ENCODE results near the gene EMILIN2. TPM values are rescaled to one million over a fixed set of nuclear protein-coding genes. Genes with fewer than 3 reads are reported as not detected.
A peak's percentile ranks its signal among the peaks of the same experiment; 100 is the strongest.

The EMILIN2 gene
- total and polyA plus RNA-seq, 2 of the 8 experiments (the other 6 are each of a cell fraction or from before 2014, with no cell fraction given), result 6.0 to 7.5 TPM

GRCh38 chr18:2883076-2883735, 36.4 kb downstream of the EMILIN2 start:
- Histone ChIP-seq H2BK20ac (ENCODE audit: low read length) (no peak overlapping the region), H3K79me1 (ENCODE audit: low read depth, low read length) (no peaks in the 10 kb centered on the region), H2BK15ac (ENCODE audit: low read length) (no peak overlapping the region), H2BK5ac (ENCODE audit: low read depth, low read length) (no peak overlapping the region), H3K4me3 (ENCODE audit: extremely low read depth in 1 of 4, insufficient read depth in 2 of 4, low read depth in 3 of 4, low read length in 4 of 4) (no peak overlapping the region), H2BK120ac (replicated peaks; ENCODE audit: low read depth, low read length) (no peak overlapping the region), H3K9me3 (ENCODE audit: insufficient read depth in 2 of 2, low read depth in 1 of 2, low read length in 1 of 2) (0 out of 4 replicates have a peak, but pooled peaks cover 0 to 2% of the 10 kb centered on the region in 2 experiments), H3K9ac (replicated peaks in 1 of 4; ENCODE audit: extremely low read depth in 1 of 4, low read depth in 3 of 4, low read length in 3 of 4) (no peak overlapping the region), H4K20me1 (replicated peaks in 1 of 2; ENCODE audit: control insufficient read depth in 1 of 2, insufficient read depth in 2 of 2, low read length in 2 of 2) (no peaks in the 10 kb centered on the region), H3K14ac (ENCODE audit: insufficient read length) (no peak overlapping the region), H3K4me1 (replicated peaks in 1 of 4; ENCODE audit: control insufficient read depth in 3 of 4, insufficient read depth in 4 of 4, low read length in 3 of 4) (no peaks in the 10 kb centered on the region), H2BK12ac (ENCODE audit: low read depth, low read length) (no peak overlapping the region), H3K36me3 (ENCODE audit: control insufficient read depth in 2 of 4, insufficient read depth in 4 of 4, low read length in 3 of 4) (no peaks in the 10 kb centered on the region), H3K56ac (replicated peaks; ENCODE audit: insufficient read length, low read depth, low read length) (no peak overlapping the region), H3K79me2 (ENCODE audit: control insufficient read depth in 1 of 2, insufficient read depth in 2 of 2, low read length in 2 of 2) (no peaks in the 10 kb centered on the region), H3K23ac (ENCODE audit: insufficient read length) (no peak overlapping the region), H3K23me2 (ENCODE audit: low read depth, low read length) (no peaks in the 10 kb centered on the region), H3K27ac (ENCODE audit: low read depth, low read length) (no peak overlapping the region), H4K91ac (replicated peaks; ENCODE audit: insufficient read length, low read length) (no peak overlapping the region), H3K18ac (ENCODE audit: extremely low read depth, low read length) (no peak overlapping the region), H2AK5ac (ENCODE audit: low read depth, low read length) (no peak overlapping the region), H3K4me2 (ENCODE audit: insufficient read depth in 1 of 2, low read depth in 2 of 2, low read length in 2 of 2) (no peak overlapping the region), H3K27me3 (replicated peaks in 1 of 4; ENCODE audit: control insufficient read depth in 3 of 4, extremely low read depth in 1 of 4, insufficient read depth in 3 of 4, low read length in 3 of 4) (no peaks in the 10 kb centered on the region), H3K4ac (replicated peaks; ENCODE audit: insufficient read length, low read depth, low read length) (no peak overlapping the region), H2AFZ (ENCODE audit: low read length) (no peak overlapping the region), H4K5ac (ENCODE audit: insufficient read length, low read depth, low read length) (no peak overlapping the region), H4K8ac (ENCODE audit: extremely low read depth, insufficient read depth, low read length) (no peak overlapping the region)
- 84% methylated on average over 10 of the region's 10 CpGs; no CpG with 5 or more reads in 1 of the 2 experiments for WGBS, 2 experiments (ENCODE audit: extremely low coverage in 1 of 2, insufficient coverage in 1 of 2, insufficient read length in 1 of 2, insufficient replicate concordance in 2 of 2, low coverage in 1 of 2, low lambda C conversion rate in 2 of 2, missing lambda C conversion rate in 1 of 2)
- POLR2A ChIA-PET (ENCODE audit: partially characterized antibody), result interaction anchor here (2.1 kb wide), 1 partner anchor 11 kb away, joined by 5 read pairs; no protein-coding TSS in a partner anchor
- FAIRE-seq (no peak), DNase-seq (ENCODE audit: low read depth in 1 of 2, low spot score in 2 of 2) (peak in 1 of 2 experiments; percentile 23)
- TF ChIP-seq CBX5 (IDR thresholded peaks at IDR 0.05; ENCODE audit: low read depth, low read length), result no peak
- TF ChIP-seq EP300 (IDR thresholded peaks at IDR 0.05; ENCODE audit: borderline replicate concordance in 1 of 2, low read depth in 2 of 2, low read length in 2 of 2), result no peak
- no peak for TF ChIP-seq TEAD4 (IDR thresholded peaks at IDR 0.05; ENCODE audit: low read depth, low read length)
- CTCF ChIA-PET (ENCODE audit: partially characterized antibody), result interaction anchor here (0.6 kb wide), 1 partner anchor 38 kb away, joined by 4 read pairs; no protein-coding TSS in a partner anchor
